ENCODE data around the gene RNF38.
"Not testable (repeated sequence)": the region's sequence is repeated elsewhere in the genome, so short reads cannot be mapped to it uniquely, and the experiment has no call there.

The RNF38 gene

DNA sequence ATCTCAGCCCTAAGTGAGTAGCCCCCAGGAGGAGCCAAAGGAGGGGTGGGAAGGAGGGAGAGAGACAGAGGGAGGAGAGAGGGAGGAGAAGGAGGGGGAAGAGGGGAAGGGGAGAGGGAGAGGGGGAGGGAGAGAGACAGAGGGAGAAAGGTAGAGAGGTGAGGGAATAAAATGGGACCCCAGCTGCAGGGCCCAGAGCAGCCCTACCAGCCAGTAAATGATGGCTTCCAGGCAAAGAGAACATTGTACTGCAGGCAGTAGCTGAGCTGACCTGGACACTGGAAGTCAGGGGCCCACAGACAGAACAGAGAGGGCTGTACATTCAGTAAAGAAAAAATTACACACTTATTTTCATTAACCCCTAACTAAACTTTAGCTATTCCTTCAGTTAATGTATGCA is 84.0 kb downstream of the RNF38 start:
- TF ChIP-seq, protein P1, sequence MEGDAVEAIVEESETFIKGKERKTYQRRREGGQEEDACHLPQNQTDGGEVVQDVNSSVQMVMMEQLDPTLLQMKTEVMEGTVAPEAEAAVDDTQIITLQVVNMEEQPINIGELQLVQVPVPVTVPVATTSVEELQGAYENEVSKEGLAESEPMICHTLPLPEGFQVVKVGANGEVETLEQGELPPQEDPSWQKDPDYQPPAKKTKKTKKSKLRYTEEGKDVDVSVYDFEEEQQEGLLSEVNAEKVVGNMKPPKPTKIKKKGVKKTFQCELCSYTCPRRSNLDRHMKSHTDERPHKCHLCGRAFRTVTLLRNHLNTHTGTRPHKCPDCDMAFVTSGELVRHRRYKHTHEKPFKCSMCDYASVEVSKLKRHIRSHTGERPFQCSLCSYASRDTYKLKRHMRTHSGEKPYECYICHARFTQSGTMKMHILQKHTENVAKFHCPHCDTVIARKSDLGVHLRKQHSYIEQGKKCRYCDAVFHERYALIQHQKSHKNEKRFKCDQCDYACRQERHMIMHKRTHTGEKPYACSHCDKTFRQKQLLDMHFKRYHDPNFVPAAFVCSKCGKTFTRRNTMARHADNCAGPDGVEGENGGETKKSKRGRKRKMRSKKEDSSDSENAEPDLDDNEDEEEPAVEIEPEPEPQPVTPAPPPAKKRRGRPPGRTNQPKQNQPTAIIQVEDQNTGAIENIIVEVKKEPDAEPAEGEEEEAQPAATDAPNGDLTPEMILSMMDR (IDR thresholded peaks at IDR 0.05; ENCODE audit: low read depth, low read length) = no peak
- Histone ChIP-seq H3K4me3 (ENCODE audit: low read depth, low read length) (no peak overlapping the region), H3K4me1 (peaks cover 9% of the 10 kb centered on the region), H3K36me3 (no peaks in the 10 kb centered on the region), H3K27me3 (no peaks in the 10 kb centered on the region), H3K9me3 (no peaks in the 10 kb centered on the region)
- no peak for DNase-seq

- no peaks in the 10 kb centered on the region for H3K36me3 ChIP-seq
- TF ChIP-seq, protein P1 (IDR thresholded peaks at IDR 0.05; ENCODE audit: low read depth, low read length) = no peak
- no peak for DNase-seq
- peaks cover 7% of the 10 kb centered on the region for H3K4me1 ChIP-seq
- no peak overlapping the region for H3K4me3 ChIP-seq (ENCODE audit: low read depth, low read length)
- no peaks in the 10 kb centered on the region for H3K9me3 ChIP-seq
- H3K27me3 ChIP-seq = no peaks in the 10 kb centered on the region
Observed at GRCh38 chr9:36315283-36315682, 84.8 kb downstream of the RNF38 start.

GRCh38 chr9:36314740-36315139 is 85.3 kb downstream of the RNF38 start:
- H3K4me1 ChIP-seq = peaks cover 6% of the 10 kb centered on the region
- no peaks in the 10 kb centered on the region for H3K36me3 ChIP-seq
- H3K4me3 ChIP-seq (ENCODE audit: low read depth, low read length) = no peak overlapping the region
- DNase-seq = no peak
- TF ChIP-seq, protein P1 (IDR thresholded peaks at IDR 0.05; ENCODE audit: low read depth, low read length) = no peak
- no peaks in the 10 kb centered on the region for H3K9me3 ChIP-seq
- H3K27me3 ChIP-seq = no peaks in the 10 kb centered on the region

- TF ChIP-seq, protein P1 (IDR thresholded peaks at IDR 0.05; ENCODE audit: low read depth, low read length) = no peak
- Histone ChIP-seq H3K36me3 (no peaks in the 10 kb centered on the region), H3K4me1 (peaks cover 3% of the 10 kb centered on the region; the same call in 1 of the 2 replicates), H3K4me3 (ENCODE audit: low read depth, low read length) (no peak overlapping the region), H3K9me3 (no peaks in the 10 kb centered on the region), H3K27me3 (no peaks in the 10 kb centered on the region)
- no peak for DNase-seq
Observed at GRCh38 chr9:36306471-36307306, 93.4 kb downstream of the RNF38 start.

DNA sequence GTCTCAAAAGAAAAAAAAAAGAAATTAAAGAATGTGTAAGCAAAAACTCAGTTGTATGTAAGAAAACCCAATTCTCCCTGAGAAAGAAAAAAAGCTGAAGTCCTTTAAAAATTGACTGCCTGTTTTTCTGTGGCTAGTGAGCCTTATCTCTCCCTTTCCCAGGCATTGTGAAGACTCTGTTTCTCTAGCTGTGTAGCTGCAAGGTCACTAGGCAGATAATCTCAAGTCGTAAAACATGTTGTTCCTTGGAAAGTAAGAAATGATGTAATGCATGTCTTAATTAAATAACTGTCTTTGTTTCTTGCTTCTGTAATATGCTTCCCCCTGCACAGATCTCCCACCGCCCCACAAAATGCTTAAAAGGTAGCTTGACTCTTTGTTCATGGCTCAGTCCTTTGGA is 95.7 kb downstream of the RNF38 start:
- not testable (repeated sequence) for DNase-seq; H3K4me3 ChIP-seq (ENCODE audit: low read depth, low read length); H3K27me3 ChIP-seq; H3K4me1 ChIP-seq; H3K36me3 ChIP-seq; H3K9me3 ChIP-seq

DNA sequence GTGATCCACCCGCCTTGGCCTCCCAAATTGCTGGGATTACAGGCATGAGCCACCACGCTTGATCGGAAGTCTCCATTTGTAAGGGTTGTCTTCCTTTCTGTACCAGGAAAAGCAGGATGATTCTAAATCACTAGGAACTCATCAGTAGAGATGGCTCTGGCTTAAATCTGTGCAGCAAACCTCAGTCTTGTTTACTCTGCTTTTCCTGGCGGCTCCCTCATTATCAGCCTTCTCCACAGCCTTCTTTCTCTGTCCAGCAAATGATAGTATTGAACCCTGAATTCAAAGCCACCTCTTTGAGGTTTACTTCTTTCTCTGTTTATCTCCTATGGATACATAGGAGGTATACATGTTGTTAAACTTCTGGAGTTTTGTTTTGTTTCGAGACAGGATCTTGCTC is 98.8 kb downstream of the RNF38 start:
- Histone ChIP-seq H3K27me3 (no peaks in the 10 kb centered on the region), H3K9me3 (no peaks in the 10 kb centered on the region), H3K4me1 (no peaks in the 10 kb centered on the region), H3K36me3 (no peaks in the 10 kb centered on the region), H3K4me3 (ENCODE audit: low read depth, low read length) (no peak overlapping the region)
- TF ChIP-seq, protein P1 (IDR thresholded peaks at IDR 0.05; ENCODE audit: low read depth, low read length) = no peak
- DNase-seq = no peak

Measured in BE2C (cell line).